Measurements from ENCODE around the gene EYS.

The EYS gene

DNA sequence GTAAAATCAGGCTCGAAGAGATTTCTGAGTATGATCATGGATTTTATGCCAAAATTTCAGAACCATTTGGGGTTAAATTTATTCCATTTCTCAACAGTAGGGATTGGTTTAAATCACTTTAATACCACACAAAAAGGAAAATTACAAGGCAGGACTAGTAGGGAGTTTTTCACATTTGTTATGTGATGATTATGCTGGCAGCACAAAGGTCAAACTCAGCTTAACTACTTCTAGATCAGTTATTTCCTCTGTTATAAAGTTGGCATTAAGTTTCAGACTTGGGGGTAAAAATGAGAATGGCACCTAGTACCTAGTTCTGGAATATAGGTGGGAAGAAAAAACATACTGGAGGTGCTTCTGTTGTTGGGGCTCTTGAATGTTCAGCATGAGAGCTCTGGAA lies 2031.9 kb downstream of the EYS start:
- Histone ChIP-seq H3K4me1 (ENCODE audit: control insufficient read depth in 1 of 2, insufficient read depth in 2 of 2, low read length in 2 of 2) (peaks cover 34 to 58% of the 10 kb centered on the region in 2 donors), H3K9me3 (ENCODE audit: control insufficient read depth in 1 of 2, low read length in 2 of 2) (no peaks in the 10 kb centered on the region), H3K27me3 (ENCODE audit: control insufficient read depth in 1 of 2, insufficient read depth in 2 of 2, low read length in 2 of 2) (no peaks in the 10 kb centered on the region), H3K9ac (ENCODE audit: low read depth in 1 of 2, low read length in 2 of 2) (no peak overlapping the region), H3K27ac (ENCODE audit: low read depth, low read length) (no peak overlapping the region), H3K4me3 (ENCODE audit: low read depth in 1 of 2, low read length in 2 of 2) (peak overlapping the region in 1 of 2 donors; percentile 9), H3K36me3 (ENCODE audit: control insufficient read depth in 1 of 2, insufficient read depth in 2 of 2, low read length in 2 of 2) (peaks cover 0 to 3% of the 10 kb centered on the region in 2 donors)

- Histone ChIP-seq H3K4me1 (ENCODE audit: control insufficient read depth in 1 of 2, insufficient read depth in 2 of 2, low read length in 2 of 2) (peaks cover 34 to 58% of the 10 kb centered on the region in 2 donors), H3K36me3 (ENCODE audit: control insufficient read depth in 1 of 2, insufficient read depth in 2 of 2, low read length in 2 of 2) (no peaks in the 10 kb centered on the region), H3K27me3 (ENCODE audit: control insufficient read depth in 1 of 2, insufficient read depth in 2 of 2, low read length in 2 of 2) (no peaks in the 10 kb centered on the region), H3K9me3 (ENCODE audit: control insufficient read depth in 1 of 2, low read length in 2 of 2) (no peaks in the 10 kb centered on the region), H3K4me3 (ENCODE audit: low read depth in 1 of 2, low read length in 2 of 2) (peak overlapping the region in 1 of 2 donors; percentile 9), H3K27ac (ENCODE audit: low read depth, low read length) (no peak overlapping the region), H3K9ac (ENCODE audit: low read depth in 1 of 2, low read length in 2 of 2) (no peak overlapping the region)
These were observed 2032.4 kb downstream of the EYS start for GRCh38 chr6:63674635-63675034.

DNA sequence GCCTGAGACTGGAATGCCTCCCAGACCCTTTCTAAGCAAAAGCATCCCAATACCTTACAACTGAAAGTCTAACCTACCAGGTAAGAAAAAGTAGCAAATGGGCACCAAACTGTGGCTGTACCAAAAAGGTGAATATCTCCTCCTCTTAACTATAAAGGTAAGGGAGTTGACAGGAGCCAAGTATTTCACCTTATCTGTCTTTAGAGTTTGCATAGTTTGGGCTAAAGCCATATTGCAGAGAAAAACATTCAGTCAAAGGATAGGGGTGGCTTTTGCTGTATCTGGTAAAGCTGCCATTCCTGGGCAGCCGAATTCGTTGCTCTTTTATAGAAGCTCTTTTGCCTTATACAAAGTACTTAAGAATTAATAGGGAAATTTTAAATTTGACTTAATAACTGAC lies 2033.3 kb downstream of the EYS start:
- Histone ChIP-seq H3K27me3 (ENCODE audit: control insufficient read depth in 1 of 2, insufficient read depth in 2 of 2, low read length in 2 of 2) (no peaks in the 10 kb centered on the region), H3K27ac (ENCODE audit: low read depth, low read length) (no peak overlapping the region), H3K4me1 (ENCODE audit: control insufficient read depth in 1 of 2, insufficient read depth in 2 of 2, low read length in 2 of 2) (peaks cover 34 to 58% of the 10 kb centered on the region in 2 donors), H3K36me3 (ENCODE audit: control insufficient read depth in 1 of 2, insufficient read depth in 2 of 2, low read length in 2 of 2) (no peaks in the 10 kb centered on the region), H3K4me3 (ENCODE audit: low read depth in 1 of 2, low read length in 2 of 2) (no peak overlapping the region), H3K9me3 (ENCODE audit: control insufficient read depth in 1 of 2, low read length in 2 of 2) (no peaks in the 10 kb centered on the region), H3K9ac (ENCODE audit: low read depth in 1 of 2, low read length in 2 of 2) (no peak overlapping the region)

- Histone ChIP-seq H3K9ac (ENCODE audit: low read depth in 1 of 2, low read length in 2 of 2) (no peak overlapping the region), H3K4me1 (ENCODE audit: control insufficient read depth in 1 of 2, insufficient read depth in 2 of 2, low read length in 2 of 2) (peaks cover 34 to 57% of the 10 kb centered on the region in 2 donors)
These were observed 2034.4 kb downstream of the EYS start for GRCh38 chr6:63672582-63673129.

DNA sequence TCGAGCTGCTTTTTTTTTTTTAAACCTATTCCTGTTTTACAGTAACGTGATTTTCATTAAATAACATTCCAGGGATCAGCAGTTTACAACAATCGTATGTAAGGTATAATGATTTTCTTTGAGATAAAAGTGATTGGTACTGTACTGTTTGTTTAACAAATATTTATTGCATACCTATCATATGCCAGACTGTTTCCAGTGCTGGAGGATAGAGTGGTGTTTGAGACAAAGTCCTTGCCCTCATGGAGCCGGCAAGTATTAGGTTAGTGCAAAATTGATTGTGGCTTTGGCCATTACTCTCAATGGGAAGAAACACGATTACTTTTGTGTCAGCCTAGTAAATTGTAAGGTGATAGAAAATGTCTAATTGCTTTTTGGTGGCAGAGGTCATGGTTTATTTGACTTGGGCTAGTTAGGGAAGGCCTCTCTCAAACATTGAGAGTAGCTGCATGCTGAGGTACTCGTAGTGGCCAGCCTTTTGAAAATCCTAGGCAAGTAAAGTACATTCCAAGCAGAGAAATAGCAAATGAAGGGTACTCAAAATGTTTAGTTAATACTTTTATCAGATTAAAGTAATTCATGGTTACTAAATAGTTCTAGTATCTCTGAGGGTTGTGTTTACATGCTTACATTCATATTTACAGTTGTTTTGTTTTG lies 2035.8 kb downstream of the EYS start:
- Histone ChIP-seq H3K27ac (ENCODE audit: low read depth, low read length) (no peak overlapping the region), H3K4me3 (ENCODE audit: low read depth in 1 of 2, low read length in 2 of 2) (no peak overlapping the region), H3K36me3 (ENCODE audit: control insufficient read depth in 1 of 2, insufficient read depth in 2 of 2, low read length in 2 of 2) (no peaks in the 10 kb centered on the region), H3K9me3 (ENCODE audit: control insufficient read depth in 1 of 2, low read length in 2 of 2) (no peaks in the 10 kb centered on the region), H3K9ac (ENCODE audit: low read depth in 1 of 2, low read length in 2 of 2) (no peak overlapping the region), H3K4me1 (ENCODE audit: control insufficient read depth in 1 of 2, insufficient read depth in 2 of 2, low read length in 2 of 2) (peaks cover 23 to 42% of the 10 kb centered on the region in 2 donors), H3K27me3 (ENCODE audit: control insufficient read depth in 1 of 2, insufficient read depth in 2 of 2, low read length in 2 of 2) (no peaks in the 10 kb centered on the region)

More at GRCh38 chr6:63672582-63673129, 2034.4 kb downstream of the EYS start:
- H3K4me3 ChIP-seq (ENCODE audit: low read depth in 1 of 2, low read length in 2 of 2), result no peak overlapping the region
- no peaks in the 10 kb centered on the region for H3K27me3 ChIP-seq (ENCODE audit: control insufficient read depth in 1 of 2, insufficient read depth in 2 of 2, low read length in 2 of 2)
- no peaks in the 10 kb centered on the region for H3K9me3 ChIP-seq (ENCODE audit: control insufficient read depth in 1 of 2, low read length in 2 of 2)
- H3K27ac ChIP-seq (ENCODE audit: low read depth, low read length), result no peak overlapping the region
- H3K36me3 ChIP-seq (ENCODE audit: control insufficient read depth in 1 of 2, insufficient read depth in 2 of 2, low read length in 2 of 2), result no peaks in the 10 kb centered on the region
